ENCODE data around the gene FMO2. TPM values are rescaled to one million over a fixed set of nuclear protein-coding genes. Genes with fewer than 3 reads are reported as not detected.

FMO2 gene
- total RNA-seq, 3 donors from 2014 or later (not counting 1 experiment from before 2014, with no cell fraction given): not detected

GRCh38 chr1:171258429-171258828 lies 73.3 kb downstream of the FMO2 start:
- intact Hi-C loops (cut with micrococcal nuclease): no loop called here
- ATAC-seq (no peak), DNase-seq (no peak)
- Histone ChIP-seq H3K4me1 (ENCODE audit: control insufficient read depth, insufficient read depth, low read length) (no peaks in the 10 kb centered on the region), H3K9me3 (ENCODE audit: control insufficient read depth, insufficient read depth, low read length) (no peaks in the 10 kb centered on the region), H3K27me3 (ENCODE audit: control insufficient read depth, insufficient read depth, low read length) (no peaks in the 10 kb centered on the region), H3K36me3 (ENCODE audit: control insufficient read depth, insufficient read depth, low read length) (no peaks in the 10 kb centered on the region), H3K27ac (ENCODE audit: low read length) (no peak overlapping the region), H3K4me3 (ENCODE audit: low read length) (no peak overlapping the region)
- TF ChIP-seq CTCF (IDR thresholded peaks at IDR 0.05): no peak
- no peak overlapping the region for H3K27ac Mint-ChIP-seq
- H3K4me1 Mint-ChIP-seq: no peaks in the 10 kb centered on the region
- 79% methylated on average over 3 of the region's 3 CpGs for WGBS (ENCODE audit: insufficient coverage)
- no peaks in the 10 kb centered on the region for H3K9me3 Mint-ChIP-seq
- no peak overlapping the region for H3K4me3 Mint-ChIP-seq
- H3K27me3 Mint-ChIP-seq (ENCODE audit: low read depth in 2 of 2): peaks cover under 1 to 7% of the 10 kb centered on the region in 2 donors
- H3K36me3 Mint-ChIP-seq: no peaks in the 10 kb centered on the region

- H3K27ac Mint-ChIP-seq: no peak overlapping the region
- H3K9me3 Mint-ChIP-seq: no peaks in the 10 kb centered on the region
- no peak overlapping the region for H3K4me3 ChIP-seq (ENCODE audit: low read length)
- H3K27me3 ChIP-seq (ENCODE audit: control insufficient read depth, insufficient read depth, low read length): no peaks in the 10 kb centered on the region
- H3K4me1 ChIP-seq (ENCODE audit: control insufficient read depth, insufficient read depth, low read length): no peaks in the 10 kb centered on the region
- ATAC-seq: no peak
- no peaks in the 10 kb centered on the region for H3K4me1 Mint-ChIP-seq
- H3K27me3 Mint-ChIP-seq (ENCODE audit: low read depth in 2 of 2): peaks cover 0 to 7% of the 10 kb centered on the region in 2 donors
- TF ChIP-seq CTCF (IDR thresholded peaks at IDR 0.05): no peak
- H3K4me3 Mint-ChIP-seq: no peak overlapping the region
- H3K9me3 ChIP-seq (ENCODE audit: control insufficient read depth, insufficient read depth, low read length): no peaks in the 10 kb centered on the region
- no peak overlapping the region for H3K27ac ChIP-seq (ENCODE audit: low read length)
- 73% methylated on average over 2 of the region's 2 CpGs for WGBS (ENCODE audit: insufficient coverage)
- no peak for DNase-seq
- H3K36me3 Mint-ChIP-seq: no peaks in the 10 kb centered on the region
- intact Hi-C loops (cut with micrococcal nuclease): no loop called here
- H3K36me3 ChIP-seq (ENCODE audit: control insufficient read depth, insufficient read depth, low read length): no peaks in the 10 kb centered on the region
These were observed 73.8 kb downstream of the FMO2 start for GRCh38 chr1:171258943-171259342.

Other genes with a start within 250 kb of the FMO2 start
- not detected for gene MROH9, start 249.8 kb upstream of the FMO2 start, total RNA-seq
- gene FMO3, start 94.4 kb upstream of the FMO2 start, total RNA-seq: not detected
- gene FMO1, start 63.2 kb downstream of the FMO2 start, total RNA-seq: not detected
- gene FMO4, start 128.9 kb downstream of the FMO2 start, total RNA-seq: 1 to 10 TPM; 3.2 to 3.8 (median 3.6) TPM